HG03060 (cell line): Measurements from ENCODE around the gene TRIM15.
"Not testable (repeated sequence)": the region's sequence is repeated elsewhere in the genome, so short reads cannot be mapped to it uniquely, and the experiment has no call there.

ENCODE experiments used
- ATAC-seq: cut with Tn5 transposase; IDR thresholded peaks from one replicate; pipeline ENCODE4 v1.9.1; 2021; ENCODE audit warnings: low read depth, moderate number of reproducible peaks; ENCODE audit not compliant: unreplicated experiment

The TRIM15 gene

GRCh38 chr6:30163090-30163917 is at the start of gene TRIM15:
TSS of gene TRIM15 (plus strand) at chr6:30163546. CDS start at chr6:30163685, 139 bp downstream.
- ATAC-seq = no peak

- ATAC-seq = no peak
Measured at GRCh38 chr6:30113841-30114240, 49.5 kb upstream of the TRIM15 start.

GRCh38 chr6:30116724-30117123 is 46.6 kb upstream of the TRIM15 start:
- ATAC-seq = no peak

- not testable (repeated sequence) for ATAC-seq
Measured at GRCh38 chr6:30118691-30119090, 44.7 kb upstream of the TRIM15 start.

- no peak for ATAC-seq
Measured at GRCh38 chr6:30121446-30122366, 41.6 kb upstream of the TRIM15 start.

- no peak for ATAC-seq
Measured at GRCh38 chr6:30122515-30122914, 40.8 kb upstream of the TRIM15 start.

GRCh38 chr6:30127238-30128093 is 35.9 kb upstream of the TRIM15 start:
- no peak for ATAC-seq

GRCh38 chr6:30129265-30130178 is 33.8 kb upstream of the TRIM15 start:
- ATAC-seq = no peak

- ATAC-seq = no peak
Measured at GRCh38 chr6:30130179-30130679, 33.1 kb upstream of the TRIM15 start.

GRCh38 chr6:30130887-30131862 is 32.2 kb upstream of the TRIM15 start:
- no peak for ATAC-seq

GRCh38 chr6:30131947-30132497 is 31.3 kb upstream of the TRIM15 start:
- no peak for ATAC-seq

- ATAC-seq = no peak
Measured at GRCh38 chr6:30135147-30135546, 28.2 kb upstream of the TRIM15 start.

- no peak for ATAC-seq
Measured at GRCh38 chr6:30135757-30136156, 27.6 kb upstream of the TRIM15 start, which contains the start of gene TRIM40. TSS of gene TRIM40 (plus strand) at chr6:30136140. CDS start at chr6:30137037, 897 bp downstream.

GRCh38 chr6:30136570-30137286 is 26.6 kb upstream of the TRIM15 start:
- ATAC-seq = no peak

- not testable (repeated sequence) for ATAC-seq
Measured at GRCh38 chr6:30140240-30140639, 23.1 kb upstream of the TRIM15 start.

- no peak for ATAC-seq
Measured at GRCh38 chr6:30142665-30143064, 20.7 kb upstream of the TRIM15 start.

GRCh38 chr6:30143780-30144179 is 19.6 kb upstream of the TRIM15 start:
- ATAC-seq = no peak
